ENCODE results near the gene SLF1. TPM values are rescaled to one million over a fixed set of nuclear protein-coding genes. Genes with fewer than 3 reads are reported as not detected.

SLF1 gene
- total RNA-seq, 1 donor from 2014 or later: 46.0 TPM

- no peak for DNase-seq
Measured at GRCh38 chr5:94715768-94716167, 97.3 kb downstream of the SLF1 start.

- no peak for DNase-seq
Measured at GRCh38 chr5:94725142-94725541, 106.7 kb downstream of the SLF1 start.

GRCh38 chr5:94731471-94731870 is 113.0 kb downstream of the SLF1 start:
- no peak for DNase-seq

GRCh38 chr5:94736498-94736897 is 118.0 kb downstream of the SLF1 start:
- DNase-seq: no peak

GRCh38 chr5:94740286-94740685 is 121.8 kb downstream of the SLF1 start:
- no peak for DNase-seq

GRCh38 chr5:94742852-94743251 is 124.4 kb downstream of the SLF1 start:
- no peak for DNase-seq

GRCh38 chr5:94744906-94745305 is 126.4 kb downstream of the SLF1 start:
- no peak for DNase-seq

GRCh38 chr5:94745786-94746730 is 127.6 kb downstream of the SLF1 start:
- DNase-seq: no peak

GRCh38 chr5:94746731-94747124 is 128.3 kb downstream of the SLF1 start:
- no peak for DNase-seq

Other genes with a start within 250 kb of the SLF1 start
- gene KIAA0825, start 65 bp upstream of the SLF1 start, total RNA-seq: 37.6 TPM

Measured in occipital lobe (tissue), 2 donors.